GM19099 (cell line): Measurements from ENCODE around the gene CREBZF.

Experiments
- POLR2A ChIP-seq: IDR thresholded peaks from 3 replicates; pipeline ENCODE4 v1.6.1; 2011; ENCODE audit warnings: low read depth; ENCODE audit not compliant: insufficient read length; ENCODE audit errors: extremely low read depth

The CREBZF gene, protein sequence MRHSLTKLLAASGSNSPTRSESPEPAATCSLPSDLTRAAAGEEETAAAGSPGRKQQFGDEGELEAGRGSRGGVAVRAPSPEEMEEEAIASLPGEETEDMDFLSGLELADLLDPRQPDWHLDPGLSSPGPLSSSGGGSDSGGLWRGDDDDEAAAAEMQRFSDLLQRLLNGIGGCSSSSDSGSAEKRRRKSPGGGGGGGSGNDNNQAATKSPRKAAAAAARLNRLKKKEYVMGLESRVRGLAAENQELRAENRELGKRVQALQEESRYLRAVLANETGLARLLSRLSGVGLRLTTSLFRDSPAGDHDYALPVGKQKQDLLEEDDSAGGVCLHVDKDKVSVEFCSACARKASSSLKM

DNA sequence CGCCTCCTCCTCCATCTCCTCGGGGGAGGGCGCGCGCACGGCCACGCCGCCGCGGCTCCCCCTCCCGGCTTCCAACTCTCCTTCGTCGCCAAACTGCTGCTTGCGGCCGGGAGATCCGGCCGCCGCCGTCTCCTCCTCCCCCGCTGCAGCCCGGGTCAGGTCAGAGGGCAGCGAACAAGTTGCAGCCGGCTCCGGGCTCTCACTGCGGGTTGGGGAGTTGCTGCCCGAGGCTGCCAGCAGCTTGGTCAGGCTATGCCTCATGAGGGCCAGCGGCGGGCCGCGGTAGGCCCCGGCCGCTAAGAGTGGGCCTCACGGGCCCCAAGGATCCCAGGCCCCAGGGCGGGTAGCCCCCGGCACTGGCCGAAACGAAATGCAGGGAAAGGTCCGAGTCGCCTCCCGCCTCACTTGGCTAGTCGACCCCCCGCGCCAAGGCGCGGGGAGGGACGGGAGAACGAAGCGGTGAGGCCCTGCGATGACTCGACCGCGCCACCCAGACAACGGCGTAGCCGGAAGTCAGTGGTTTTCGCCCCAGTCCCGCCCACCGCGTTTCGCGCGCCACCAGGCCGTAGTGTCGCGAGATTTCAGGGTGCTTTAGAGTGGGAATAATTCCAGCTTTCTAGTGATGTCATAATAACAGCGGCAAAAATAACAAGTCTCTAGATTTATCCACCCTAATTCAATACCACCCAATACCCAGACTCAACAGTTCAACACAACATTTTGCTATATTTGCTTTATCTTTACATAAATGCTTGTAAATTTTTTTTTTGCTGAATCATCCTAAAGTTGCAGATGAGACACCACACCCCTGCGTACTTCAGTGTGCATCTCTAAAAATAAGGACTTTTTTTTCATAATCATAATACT, at the start of gene CREBZF:
CREBZF (minus strand) TSS at position 515 of the 867 bp plus-strand sequence; CDS start at position 261, 254 bp downstream.
- peak; percentile 92 for TF ChIP-seq POLR2A

GRCh38 chr11:85712953-85713352, 48.0 kb upstream of the CREBZF start:
- no peak for TF ChIP-seq POLR2A

- no peak for TF ChIP-seq POLR2A
Measured at GRCh38 chr11:85710917-85711316, 46.0 kb upstream of the CREBZF start.

DNA sequence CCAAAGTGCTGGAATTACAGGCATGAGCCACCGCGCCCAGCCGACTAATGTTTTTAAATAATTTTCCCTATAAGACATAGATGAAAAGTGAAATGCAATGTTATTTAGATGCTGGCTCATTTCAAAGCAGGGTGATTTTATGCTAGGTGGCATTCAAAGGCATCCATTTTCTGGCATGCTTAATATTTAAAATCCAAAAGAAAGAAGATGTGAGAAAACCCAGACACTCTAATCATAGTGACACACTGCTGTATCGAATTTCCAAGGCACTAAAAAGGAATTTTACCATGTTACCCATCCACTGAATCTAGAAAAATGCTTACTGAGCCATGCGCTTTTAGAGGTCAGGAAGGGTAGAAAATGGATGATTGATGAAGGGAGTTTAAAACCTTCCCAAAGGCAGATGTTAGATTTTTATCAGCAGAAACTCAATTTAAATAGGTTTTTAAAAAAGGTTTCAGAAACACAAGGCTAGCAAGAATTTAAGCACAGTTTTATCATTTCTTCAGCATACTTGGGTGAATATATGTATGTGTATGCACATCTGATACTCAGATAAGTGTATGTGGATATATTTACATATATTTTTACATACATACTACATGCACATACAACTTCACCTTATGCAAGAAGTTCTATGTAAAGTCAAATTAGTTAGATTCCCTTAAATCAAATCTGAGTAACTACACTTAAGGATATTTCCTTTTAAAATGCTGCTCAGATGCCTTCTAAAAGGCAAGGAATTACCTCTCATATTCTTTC, 45.2 kb upstream of the CREBZF start:
- no peak for TF ChIP-seq POLR2A

- no peak for TF ChIP-seq POLR2A
Measured at GRCh38 chr11:85705800-85706199, 40.9 kb upstream of the CREBZF start.

DNA sequence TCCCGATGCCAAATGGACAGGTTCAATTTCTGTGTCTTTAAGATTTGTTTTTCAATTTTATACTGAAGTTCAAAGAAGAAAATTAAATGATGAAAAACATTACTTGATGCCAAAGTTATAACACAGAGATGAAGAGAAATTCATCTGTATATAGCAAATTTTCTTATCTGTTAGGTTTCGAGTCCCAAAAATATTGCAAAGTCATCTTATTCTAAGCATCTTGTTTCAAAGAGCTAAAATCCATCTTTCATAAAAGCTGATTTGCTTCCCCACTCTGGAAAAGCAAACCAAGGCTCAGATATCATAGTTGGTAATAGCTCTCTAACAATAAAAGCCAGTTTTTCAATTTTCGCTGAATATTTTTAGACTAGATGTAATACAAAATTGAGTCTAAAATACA, 40.0 kb upstream of the CREBZF start:
- TF ChIP-seq POLR2A: no peak

- TF ChIP-seq POLR2A: no peak
Measured at GRCh38 chr11:85699957-85700741, 35.2 kb upstream of the CREBZF start.

DNA sequence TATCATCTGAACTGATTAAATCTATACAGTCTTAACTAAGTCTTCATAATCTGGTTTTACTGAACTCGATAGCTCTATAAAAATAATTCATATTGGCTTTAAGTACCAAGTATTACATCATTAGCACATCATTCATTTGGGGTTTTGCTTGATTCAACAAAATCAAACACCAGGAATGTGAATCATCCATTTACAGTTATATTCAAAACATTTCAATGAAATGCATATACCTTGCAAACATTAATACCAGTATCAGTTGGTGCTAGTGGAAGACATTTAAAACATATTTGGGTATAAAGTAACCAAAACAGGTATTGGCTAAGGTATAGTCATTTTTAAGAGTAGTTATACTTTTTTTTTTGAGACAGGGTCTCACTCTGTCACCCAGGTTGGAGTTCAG, 33.3 kb upstream of the CREBZF start:
- no peak for TF ChIP-seq POLR2A

DNA sequence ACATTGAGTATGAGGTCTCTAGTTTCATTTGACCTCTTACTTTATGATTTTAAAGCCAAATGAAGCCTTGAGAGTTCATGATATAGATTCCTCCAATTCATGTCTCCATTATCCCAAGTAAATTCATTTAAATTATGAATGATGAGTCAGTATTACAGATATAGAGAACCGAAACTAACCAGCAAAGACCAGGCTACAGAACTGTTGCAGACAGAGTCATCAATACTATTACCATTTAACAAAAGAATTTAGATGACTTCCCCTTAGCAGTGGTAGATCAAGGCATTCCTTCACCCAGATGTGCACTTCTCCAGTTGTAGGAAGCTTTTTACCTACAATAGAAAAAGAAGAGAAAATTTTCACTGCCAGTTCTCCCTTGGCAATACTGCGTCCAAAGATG, 32.8 kb upstream of the CREBZF start:
- TF ChIP-seq POLR2A: no peak

- no peak for TF ChIP-seq POLR2A
Measured at GRCh38 chr11:85695546-85695945, 30.6 kb upstream of the CREBZF start.

GRCh38 chr11:85694385-85694980, 29.6 kb upstream of the CREBZF start:
- TF ChIP-seq POLR2A: no peak

GRCh38 chr11:85685820-85686459, 21.0 kb upstream of the CREBZF start, which contains the start of gene CCDC89:
Gene CCDC89 (minus strand): TSS chr11:85686195. CDS start chr11:85686130, 65 bp downstream.
- TF ChIP-seq POLR2A: no peak

DNA sequence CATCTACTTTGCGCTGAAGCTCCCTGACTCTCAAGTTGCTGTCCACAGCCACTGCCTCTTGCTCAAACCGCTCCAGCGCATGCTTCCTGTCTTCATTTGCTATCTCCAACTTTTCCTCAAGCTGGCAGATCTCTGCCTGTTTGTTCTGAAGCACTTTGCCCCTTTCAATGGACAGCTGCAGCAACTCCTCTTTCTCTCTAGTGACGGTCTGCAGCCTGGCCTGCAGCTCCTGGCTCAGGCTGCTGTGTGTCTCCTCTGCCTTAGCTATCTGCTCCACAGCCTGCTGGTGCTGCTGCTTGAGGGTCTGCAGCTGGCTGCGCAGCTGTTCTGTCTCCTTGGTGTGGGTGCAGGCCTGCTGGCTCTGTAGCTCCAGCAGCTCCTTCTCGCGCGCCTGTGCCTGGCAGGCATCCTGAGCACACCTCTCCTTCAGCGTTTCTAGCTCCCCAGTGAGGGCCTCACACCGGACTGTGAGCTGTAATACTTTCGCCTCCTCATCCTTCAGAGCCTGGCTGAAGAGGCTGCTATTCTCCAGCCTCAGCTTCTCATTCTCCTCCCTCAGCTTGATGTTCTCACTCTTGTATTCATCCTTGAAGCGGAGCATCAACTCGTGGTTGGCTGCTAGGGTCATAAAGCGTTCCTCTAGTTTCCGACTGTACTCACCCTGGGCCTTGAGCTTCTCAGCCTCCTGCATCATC, 20.3 kb upstream of the CREBZF start:
- no peak for TF ChIP-seq POLR2A
